ENCODE data around the gene GLYATL1B. TPM values are rescaled to one million over a fixed set of nuclear protein-coding genes. Genes with fewer than 3 reads are reported as not detected.
"Not testable (repeated sequence)": the region's sequence is repeated elsewhere in the genome, so short reads cannot be mapped to it uniquely, and the experiment has no call there.

GLYATL1B gene
- total RNA-seq, 4 donors from 2014 or later: not detected

GRCh38 chr11:59088162-59088561, 2.1 kb downstream of the GLYATL1B start:
- TF ChIP-seq CTCF (IDR thresholded peaks at IDR 0.05): no peak
- ATAC-seq (ENCODE audit: low FRiP score) (no peak), DNase-seq (ENCODE audit: low spot score) (no peak)

- not testable (repeated sequence) for DNase-seq (ENCODE audit: low spot score); ATAC-seq (ENCODE audit: low FRiP score)
Measured at GRCh38 chr11:59093576-59093975, 7.5 kb downstream of the GLYATL1B start.

- ATAC-seq (ENCODE audit: low FRiP score); DNase-seq (ENCODE audit: low spot score): not testable (repeated sequence)
Measured at GRCh38 chr11:59095225-59095624, 9.1 kb downstream of the GLYATL1B start.

- not testable (repeated sequence) for DNase-seq (ENCODE audit: low spot score); ATAC-seq (ENCODE audit: low FRiP score)
Measured at GRCh38 chr11:59095972-59096575, 10.0 kb downstream of the GLYATL1B start.

- DNase-seq (ENCODE audit: low spot score): peak; percentile 42
- TF ChIP-seq CTCF (IDR thresholded peaks at IDR 0.05): no peak
- peak; percentile 59 for ATAC-seq (ENCODE audit: low FRiP score)
Measured at GRCh38 chr11:59097113-59097708, 11.1 kb downstream of the GLYATL1B start.

- DNase-seq (ENCODE audit: low spot score); ATAC-seq (ENCODE audit: low FRiP score): not testable (repeated sequence)
Measured at GRCh38 chr11:59097938-59098337, 11.8 kb downstream of the GLYATL1B start.

- TF ChIP-seq CTCF (IDR thresholded peaks at IDR 0.05): no peak
- DNase-seq (ENCODE audit: low spot score) (no peak), ATAC-seq (ENCODE audit: low FRiP score) (no peak)
Measured at GRCh38 chr11:59102259-59102765, 16.2 kb downstream of the GLYATL1B start.

GRCh38 chr11:59106363-59107336, 20.5 kb downstream of the GLYATL1B start, which contains the start of gene FAM111B:
Gene FAM111B, plus strand, starts transcription at chr11:59107237. Its CDS starts 2,389 bp downstream, at chr11:59109626.
- DNase-seq (ENCODE audit: low spot score): peak; percentile 59
- no peak for TF ChIP-seq CTCF (IDR thresholded peaks at IDR 0.05)
- peak; percentile 96 for ATAC-seq (ENCODE audit: low FRiP score)

- ATAC-seq (ENCODE audit: low FRiP score); DNase-seq (ENCODE audit: low spot score): not testable (repeated sequence)
Measured at GRCh38 chr11:59107721-59108120, 21.6 kb downstream of the GLYATL1B start.

All from omental fat pad (tissue), 4 donors.